ENCODE measurements around the gene AKT1. TPM values are rescaled to one million over a fixed set of nuclear protein-coding genes. Genes with fewer than 3 reads are reported as not detected.
"Not testable (repeated sequence)": the region's sequence is repeated elsewhere in the genome, so short reads cannot be mapped to it uniquely, and the experiment has no call there.

AKT1 gene
- total and polyA plus RNA-seq, 2 experiments from 2014 or later, result 16.9 to 164 TPM

GRCh38 chr14:104731320-104732294 is 63.9 kb downstream of the AKT1 start:
- Histone ChIP-seq H3K9me3 (ENCODE audit: low read depth) (no peaks in the 10 kb centered on the region), H3K9me2 (ENCODE audit: insufficient read depth) (no peaks in the 10 kb centered on the region), H3K27ac (no peak overlapping the region), H2AFZ (no peak overlapping the region), H3K79me2 (ENCODE audit: insufficient read depth) (no peaks in the 10 kb centered on the region), H4K20me1 (ENCODE audit: insufficient read depth) (no peaks in the 10 kb centered on the region), H3K4me3 (no peak overlapping the region), H3K4me1 (ENCODE audit: insufficient read depth) (peaks cover 9% of the 10 kb centered on the region), H3K4me2 (ENCODE audit: unreplicated experiment) (no peak overlapping the region), H3F3A (ENCODE audit: insufficient read depth) (no peaks in the 10 kb centered on the region; the same call in 1 of the 2 replicates), H3K27me3 (replicated peaks; ENCODE audit: insufficient read depth) (no peaks in the 10 kb centered on the region), H3K36me3 (ENCODE audit: low read depth) (no peaks in the 10 kb centered on the region), H3K9ac (no peak overlapping the region)
- TF ChIP-seq EZH2 (IDR thresholded peaks at IDR 0.05; ENCODE audit: insufficient read depth, poor library complexity, severe bottlenecking) (no peak), EZH2phosphoT487 (IDR thresholded peaks at IDR 0.05; ENCODE audit: insufficient read depth, low read depth) (no peak)
- in situ Hi-C loops (cut with MboI), result no loop called here
- 85 to 87% methylated on average over 16 to 18 of the region's 18 CpGs for whole genome bisulfite sequencing, 2 experiments (ENCODE audit: low coverage in 1 of 2, low lambda C conversion rate in 2 of 2, missing lambda C conversion rate in 2 of 2)
- DNase-seq, result peak; percentile 49

- Histone ChIP-seq H3K27ac (no peak overlapping the region), H3K9me3 (ENCODE audit: low read depth) (no peaks in the 10 kb centered on the region), H3K4me2 (ENCODE audit: unreplicated experiment) (no peak overlapping the region), H4K20me1 (ENCODE audit: insufficient read depth) (no peaks in the 10 kb centered on the region), H3K4me3 (no peak overlapping the region), H3K4me1 (ENCODE audit: insufficient read depth) (no peaks in the 10 kb centered on the region), H3F3A (ENCODE audit: insufficient read depth) (no peaks in the 10 kb centered on the region; the same call in 1 of the 2 replicates), H2AFZ (no peak overlapping the region), H3K9me2 (ENCODE audit: insufficient read depth) (no peaks in the 10 kb centered on the region), H3K9ac (no peak overlapping the region), H3K79me2 (ENCODE audit: insufficient read depth) (no peaks in the 10 kb centered on the region), H3K36me3 (ENCODE audit: low read depth) (no peaks in the 10 kb centered on the region), H3K27me3 (replicated peaks; ENCODE audit: insufficient read depth) (no peaks in the 10 kb centered on the region)
- in situ Hi-C loops (cut with MboI), result no loop called here
- WGBS, 2 experiments (ENCODE audit: low coverage in 1 of 2, low lambda C conversion rate in 2 of 2, missing lambda C conversion rate in 2 of 2), result 86 to 91% methylated on average over 5 of the region's 5 CpGs
- TF ChIP-seq EZH2phosphoT487 (IDR thresholded peaks at IDR 0.05; ENCODE audit: insufficient read depth, low read depth) (no peak), EZH2 (IDR thresholded peaks at IDR 0.05; ENCODE audit: insufficient read depth, poor library complexity, severe bottlenecking) (no peak)
- DNase-seq, result no peak
Measured at GRCh38 chr14:104730487-104730886, 65.1 kb downstream of the AKT1 start.

GRCh38 chr14:104729835-104730181 is 65.7 kb downstream of the AKT1 start:
- no peak for TF ChIP-seq EZH2phosphoT487 (IDR thresholded peaks at IDR 0.05; ENCODE audit: insufficient read depth, low read depth)
- no peak for TF ChIP-seq EZH2 (IDR thresholded peaks at IDR 0.05; ENCODE audit: insufficient read depth, poor library complexity, severe bottlenecking)
- in situ Hi-C loops (cut with MboI), result no loop called here
- H3K36me3 ChIP-seq (ENCODE audit: low read depth), result no peaks in the 10 kb centered on the region
- no peaks in the 10 kb centered on the region for H3F3A ChIP-seq (ENCODE audit: insufficient read depth)
- WGBS, 2 experiments (ENCODE audit: low coverage in 1 of 2, low lambda C conversion rate in 2 of 2, missing lambda C conversion rate in 2 of 2), result 79 to 88% methylated on average over 3 to 16 of the region's 16 CpGs
- no peak overlapping the region for H3K9ac ChIP-seq
- no peak overlapping the region for H2AFZ ChIP-seq
- H3K4me3 ChIP-seq, result no peak overlapping the region
- no peaks in the 10 kb centered on the region for H3K79me2 ChIP-seq (ENCODE audit: insufficient read depth)
- no peaks in the 10 kb centered on the region for H4K20me1 ChIP-seq (ENCODE audit: insufficient read depth)
- no peak overlapping the region for H3K27ac ChIP-seq
- DNase-seq, result no peak
- H3K4me2 ChIP-seq (ENCODE audit: unreplicated experiment), result no peak overlapping the region
- H3K4me1 ChIP-seq (ENCODE audit: insufficient read depth), result peaks cover 5% of the 10 kb centered on the region; the same call in 1 of the 2 replicates
- no peaks in the 10 kb centered on the region for H3K9me2 ChIP-seq (ENCODE audit: insufficient read depth)
- H3K27me3 ChIP-seq (replicated peaks; ENCODE audit: insufficient read depth), result no peaks in the 10 kb centered on the region
- H3K9me3 ChIP-seq (ENCODE audit: low read depth), result no peaks in the 10 kb centered on the region

GRCh38 chr14:104729176-104729834 is 66.2 kb downstream of the AKT1 start:
- H3K27ac ChIP-seq; H3F3A ChIP-seq (ENCODE audit: insufficient read depth); DNase-seq; H3K36me3 ChIP-seq (ENCODE audit: low read depth); H3K4me3 ChIP-seq; H3K4me2 ChIP-seq (ENCODE audit: unreplicated experiment); H3K79me2 ChIP-seq (ENCODE audit: insufficient read depth); H2AFZ ChIP-seq; H3K4me1 ChIP-seq (ENCODE audit: insufficient read depth); H3K9ac ChIP-seq; H3K27me3 ChIP-seq (replicated peaks; ENCODE audit: insufficient read depth); H3K9me2 ChIP-seq (ENCODE audit: insufficient read depth); H4K20me1 ChIP-seq (ENCODE audit: insufficient read depth); in situ Hi-C loops (cut with MboI); H3K9me3 ChIP-seq (ENCODE audit: low read depth): not testable (repeated sequence)
- 81 to 95% methylated on average over 8 to 71 of the region's 73 CpGs for WGBS, 2 experiments (ENCODE audit: low coverage in 1 of 2, low lambda C conversion rate in 2 of 2, missing lambda C conversion rate in 2 of 2)
